ENCODE measurements around the gene ANO2.

ANO2 gene

DNA sequence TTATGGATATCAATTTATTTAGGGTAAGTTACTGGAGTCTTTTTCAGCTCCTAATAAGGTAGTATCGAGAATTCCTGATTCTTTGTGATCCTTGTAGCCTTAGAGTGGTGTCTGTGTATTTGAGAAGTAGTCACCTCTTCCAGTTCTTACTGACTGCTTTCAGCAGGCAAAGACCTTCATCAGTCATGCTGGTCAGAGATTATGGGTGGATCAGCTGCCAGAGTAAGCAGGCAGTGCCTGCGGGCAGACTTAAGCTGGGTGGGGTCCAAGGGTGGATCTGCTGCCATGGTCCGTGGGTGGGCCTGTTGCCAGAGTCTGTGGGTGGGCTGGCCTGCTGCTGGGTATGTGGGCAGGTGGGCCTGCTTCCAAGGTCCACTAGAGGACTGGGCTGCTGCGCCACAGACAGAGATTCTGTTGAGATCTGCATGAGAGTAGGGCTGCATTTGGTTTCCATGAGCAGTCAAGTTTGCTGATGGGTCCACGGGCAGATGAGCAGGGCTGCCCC, 188.7 kb downstream of the ANO2 start:
- no peak overlapping the region for H3K4me3 ChIP-seq
- peaks cover 0 to 25% of the 10 kb centered on the region in 2 donors for H3K27me3 ChIP-seq
- TF ChIP-seq CTCF (IDR thresholded peaks at IDR 0.05) = no peak
- intact Hi-C loops (cut with DNase I; ENCODE audit: low total_unique reads) = no loop called here
- H3K27ac ChIP-seq = no peak overlapping the region
- H3K9me3 ChIP-seq = no peaks in the 10 kb centered on the region
- H3K4me1 ChIP-seq = no peaks in the 10 kb centered on the region
- no peaks in the 10 kb centered on the region for H3K36me3 ChIP-seq
- DNase-seq = no peak

GRCh38 chr12:5748027-5748426, 197.0 kb downstream of the ANO2 start:
- no peak for DNase-seq
- Histone ChIP-seq H3K4me3 (no peak overlapping the region), H3K4me1 (no peaks in the 10 kb centered on the region), H3K9me3 (no peaks in the 10 kb centered on the region), H3K27me3 (no peaks in the 10 kb centered on the region), H3K27ac (no peak overlapping the region), H3K36me3 (no peaks in the 10 kb centered on the region)
- intact Hi-C loops (cut with DNase I; ENCODE audit: low total_unique reads) = no loop called here
- TF ChIP-seq CTCF (IDR thresholded peaks at IDR 0.05) = no peak

- H3K4me1 ChIP-seq = no peaks in the 10 kb centered on the region
- no peak overlapping the region for H3K4me3 ChIP-seq
- intact Hi-C loops (cut with DNase I; ENCODE audit: low total_unique reads) = no loop called here
- no peak for TF ChIP-seq CTCF (IDR thresholded peaks at IDR 0.05)
- H3K27ac ChIP-seq = no peak overlapping the region
- no peaks in the 10 kb centered on the region for H3K27me3 ChIP-seq
- no peaks in the 10 kb centered on the region for H3K36me3 ChIP-seq
- H3K9me3 ChIP-seq = no peaks in the 10 kb centered on the region
- no peak for DNase-seq
Observed at GRCh38 chr12:5746917-5747316, 198.1 kb downstream of the ANO2 start.

- no peak for DNase-seq
- Histone ChIP-seq H3K36me3 (no peaks in the 10 kb centered on the region), H3K27ac (no peak overlapping the region), H3K27me3 (no peaks in the 10 kb centered on the region), H3K9me3 (no peaks in the 10 kb centered on the region), H3K4me1 (no peaks in the 10 kb centered on the region), H3K4me3 (no peak overlapping the region)
- intact Hi-C loops (cut with DNase I; ENCODE audit: low total_unique reads) = no loop called here
- TF ChIP-seq CTCF (IDR thresholded peaks at IDR 0.05) = no peak
Observed at GRCh38 chr12:5746036-5746908, 198.8 kb downstream of the ANO2 start.

- DNase-seq = peak; percentile 70 to 74
- H3K4me1 ChIP-seq = no peaks in the 10 kb centered on the region
- no peak overlapping the region for H3K27ac ChIP-seq
- no peaks in the 10 kb centered on the region for H3K9me3 ChIP-seq
- H3K36me3 ChIP-seq = no peaks in the 10 kb centered on the region
- intact Hi-C loops (cut with DNase I; ENCODE audit: low total_unique reads) = no loop called here
- H3K27me3 ChIP-seq = no peaks in the 10 kb centered on the region
- TF ChIP-seq CTCF (IDR thresholded peaks at IDR 0.05) = peak; percentile 70 to 80
- H3K4me3 ChIP-seq = no peak overlapping the region
Observed at GRCh38 chr12:5745251-5745888, 199.7 kb downstream of the ANO2 start.
